GM18505 (cell line): ENCODE results near the gene TTLL5.

ENCODE experiments used
- ATAC-seq: cut with Tn5 transposase; IDR thresholded peaks from one replicate; pipeline ENCODE4 v1.9.1; 2021; ENCODE audit not compliant: unreplicated experiment
- POLR2A ChIP-seq: IDR thresholded peaks from 4 replicates; pipeline ENCODE4 v1.6.1; 2011; ENCODE audit warnings: borderline replicate concordance; ENCODE audit not compliant: insufficient read depth, insufficient read length; ENCODE audit errors: extremely low read depth

TTLL5 gene

GRCh38 chr14:75879031-75879430 is 218.0 kb downstream of the TTLL5 start:
- no peak for TF ChIP-seq POLR2A

GRCh38 chr14:75880512-75880911 is 219.5 kb downstream of the TTLL5 start:
- ATAC-seq, result no peak
- no peak for TF ChIP-seq POLR2A

More at GRCh38 chr14:75879031-75879430, 218.0 kb downstream of the TTLL5 start:
- ATAC-seq, result no peak

GRCh38 chr14:75881994-75882393 is 220.9 kb downstream of the TTLL5 start:
- no peak for TF ChIP-seq POLR2A
- ATAC-seq, result no peak

GRCh38 chr14:75884198-75884611 is 223.2 kb downstream of the TTLL5 start:
- no peak for TF ChIP-seq POLR2A
- no peak for ATAC-seq

- ATAC-seq, result no peak
- no peak for TF ChIP-seq POLR2A
Measured at GRCh38 chr14:75885829-75886228, 224.8 kb downstream of the TTLL5 start.

GRCh38 chr14:75886636-75887348 is 225.7 kb downstream of the TTLL5 start:
- no peak for ATAC-seq

GRCh38 chr14:75888945-75889344 is 227.9 kb downstream of the TTLL5 start:
- no peak for ATAC-seq
- no peak for TF ChIP-seq POLR2A

More at GRCh38 chr14:75886636-75887348, 225.7 kb downstream of the TTLL5 start:
- no peak for TF ChIP-seq POLR2A

GRCh38 chr14:75896341-75896740 is 235.3 kb downstream of the TTLL5 start:
- ATAC-seq, result no peak
- no peak for TF ChIP-seq POLR2A

GRCh38 chr14:75904311-75904710 is 243.3 kb downstream of the TTLL5 start:
- TF ChIP-seq POLR2A, result no peak
- ATAC-seq, result no peak

- ATAC-seq, result no peak
- TF ChIP-seq POLR2A, result no peak
Measured at GRCh38 chr14:75905147-75905904, 244.3 kb downstream of the TTLL5 start.

- no peak for ATAC-seq
- no peak for TF ChIP-seq POLR2A
Measured at GRCh38 chr14:75906228-75906627, 245.2 kb downstream of the TTLL5 start.

- ATAC-seq, result no peak
- no peak for TF ChIP-seq POLR2A
Measured at GRCh38 chr14:75906680-75907280, 245.7 kb downstream of the TTLL5 start.

GRCh38 chr14:75907756-75908359 is 246.8 kb downstream of the TTLL5 start:
- TF ChIP-seq POLR2A, result no peak
- no peak for ATAC-seq

- TF ChIP-seq POLR2A, result no peak
- no peak for ATAC-seq
Measured at GRCh38 chr14:75909630-75910029, 248.6 kb downstream of the TTLL5 start.

GRCh38 chr14:75910048-75910447 is 249.0 kb downstream of the TTLL5 start:
- no peak for TF ChIP-seq POLR2A

More at GRCh38 chr14:75910048-75910447, 249.0 kb downstream of the TTLL5 start:
- ATAC-seq, result no peak
